TTC549 (cell line): ENCODE data around the gene ZNF672.
"Not testable (repeated sequence)": the region's sequence is repeated elsewhere in the genome, so short reads cannot be mapped to it uniquely, and the experiment has no call there.

Experiments
- FAIRE-seq: peaks from 2 replicates; lab custom pipeline; 2012; peaks lifted over from hg19 to GRCh38; lab: Jason Lieb, UNC

Gene ZNF672

GRCh38 chr1:248837781-248838356, at the start of gene ZNF672:
Gene ZNF672, plus strand, starts transcription at chr1:248838224. Its CDS starts 9,051 bp downstream, at chr1:248847275.
- peak; percentile 96 for FAIRE-seq

- FAIRE-seq: no peak
Observed at GRCh38 chr1:248788327-248788726, 49.7 kb upstream of the ZNF672 start.

GRCh38 chr1:248789337-248789736, 48.7 kb upstream of the ZNF672 start:
- FAIRE-seq: not testable (repeated sequence)

GRCh38 chr1:248790456-248790855, 47.6 kb upstream of the ZNF672 start:
- FAIRE-seq: no peak

- FAIRE-seq: no peak
Observed at GRCh38 chr1:248791010-248791409, 47.0 kb upstream of the ZNF672 start.

- FAIRE-seq: no peak
Observed at GRCh38 chr1:248792342-248792741, 45.7 kb upstream of the ZNF672 start.

- no peak for FAIRE-seq
Observed at GRCh38 chr1:248793592-248793991, 44.4 kb upstream of the ZNF672 start.

GRCh38 chr1:248794663-248795062, 43.4 kb upstream of the ZNF672 start:
- FAIRE-seq: not testable (repeated sequence)

- no peak for FAIRE-seq
Observed at GRCh38 chr1:248798791-248799190, 39.2 kb upstream of the ZNF672 start.

GRCh38 chr1:248800459-248800858, 37.6 kb upstream of the ZNF672 start:
- no peak for FAIRE-seq

GRCh38 chr1:248802454-248802853, 35.6 kb upstream of the ZNF672 start:
- FAIRE-seq: no peak

- FAIRE-seq: not testable (repeated sequence)
Observed at GRCh38 chr1:248803501-248803900, 34.5 kb upstream of the ZNF672 start.

GRCh38 chr1:248804771-248805681, 33.0 kb upstream of the ZNF672 start:
- FAIRE-seq: no peak

GRCh38 chr1:248805876-248806275, 32.1 kb upstream of the ZNF672 start:
- no peak for FAIRE-seq

GRCh38 chr1:248807067-248807737, 30.8 kb upstream of the ZNF672 start:
- FAIRE-seq: no peak

GRCh38 chr1:248808876-248809275, 29.1 kb upstream of the ZNF672 start:
- no peak for FAIRE-seq

- no peak for FAIRE-seq
Observed at GRCh38 chr1:248810000-248810726, 27.9 kb upstream of the ZNF672 start.

- FAIRE-seq: no peak
Observed at GRCh38 chr1:248810727-248811513, 27.1 kb upstream of the ZNF672 start.

GRCh38 chr1:248811514-248812490, 26.2 kb upstream of the ZNF672 start:
- no peak for FAIRE-seq

- FAIRE-seq: no peak
Observed at GRCh38 chr1:248812736-248813425, 25.1 kb upstream of the ZNF672 start.
